ENCODE data around the gene DCAF6.
A peak's percentile ranks its signal among the peaks of the same experiment; 100 is the strongest.
"Not testable (repeated sequence)": the region's sequence is repeated elsewhere in the genome, so short reads cannot be mapped to it uniquely, and the experiment has no call there.

The DCAF6 gene

GRCh38 chr1:167936068-167936929, at the start of gene DCAF6:
TSS of gene DCAF6 (plus strand) at chr1:167936683. CDS start at chr1:167936912, 229 bp downstream.
- Histone ChIP-seq H3K9me3 (no peaks in the 10 kb centered on the region), H3K27me3 (no peaks in the 10 kb centered on the region), H3K4me3 (ENCODE audit: low read depth in 1 of 2, low read length in 1 of 2) (peak within 1 kb of the TSS; percentile 92 to 96), H3K4me1 (ENCODE audit: control insufficient read depth in 1 of 2, insufficient read depth in 1 of 2, low read depth in 1 of 2, low read length in 1 of 2) (peaks cover 31 to 37% of the 10 kb centered on the region in 2 experiments), H3K36me3 (no peaks in the 10 kb centered on the region), H3K27ac (peak within 1 kb of the TSS; percentile 95)
- peak; percentile 65 for TF ChIP-seq CTCF (IDR thresholded peaks at IDR 0.05)

- H3K4me1 ChIP-seq (ENCODE audit: control insufficient read depth in 1 of 2, insufficient read depth in 1 of 2, low read depth in 1 of 2, low read length in 1 of 2); H3K27me3 ChIP-seq; H3K9me3 ChIP-seq; H3K36me3 ChIP-seq; H3K4me3 ChIP-seq (ENCODE audit: low read depth in 1 of 2, low read length in 1 of 2); H3K27ac ChIP-seq: not testable (repeated sequence)
Observed at GRCh38 chr1:167887187-167887586, 49.3 kb upstream of the DCAF6 start.

- TF ChIP-seq CTCF (IDR thresholded peaks at IDR 0.05), result no peak
- Histone ChIP-seq H3K9me3 (no peaks in the 10 kb centered on the region), H3K36me3 (no peaks in the 10 kb centered on the region), H3K27ac (no peak overlapping the region), H3K27me3 (no peaks in the 10 kb centered on the region), H3K4me1 (ENCODE audit: control insufficient read depth in 1 of 2, insufficient read depth in 1 of 2, low read depth in 1 of 2, low read length in 1 of 2) (peaks cover 3 to 7% of the 10 kb centered on the region in 2 experiments), H3K4me3 (ENCODE audit: low read depth in 1 of 2, low read length in 1 of 2) (no peak overlapping the region)
Observed at GRCh38 chr1:167890400-167890799, 46.1 kb upstream of the DCAF6 start.

GRCh38 chr1:167893798-167894197, 42.7 kb upstream of the DCAF6 start:
- Histone ChIP-seq H3K27ac (peak overlapping the region; percentile 31), H3K4me3 (ENCODE audit: low read depth in 1 of 2, low read length in 1 of 2) (no peak overlapping the region), H3K36me3 (no peaks in the 10 kb centered on the region), H3K27me3 (no peaks in the 10 kb centered on the region), H3K4me1 (ENCODE audit: control insufficient read depth in 1 of 2, insufficient read depth in 1 of 2, low read depth in 1 of 2, low read length in 1 of 2) (peaks cover 5 to 9% of the 10 kb centered on the region in 2 experiments), H3K9me3 (no peaks in the 10 kb centered on the region)
- TF ChIP-seq CTCF (IDR thresholded peaks at IDR 0.05), result no peak

GRCh38 chr1:167898578-167899222, 37.8 kb upstream of the DCAF6 start:
- Histone ChIP-seq H3K27ac (no peak overlapping the region), H3K4me3 (ENCODE audit: low read depth in 1 of 2, low read length in 1 of 2) (no peak overlapping the region), H3K27me3 (no peaks in the 10 kb centered on the region), H3K9me3 (no peaks in the 10 kb centered on the region), H3K36me3 (no peaks in the 10 kb centered on the region), H3K4me1 (ENCODE audit: control insufficient read depth in 1 of 2, insufficient read depth in 1 of 2, low read depth in 1 of 2, low read length in 1 of 2) (peaks cover 5 to 10% of the 10 kb centered on the region in 2 experiments)
- TF ChIP-seq CTCF (IDR thresholded peaks at IDR 0.05), result no peak

- H3K27ac ChIP-seq, result no peak overlapping the region
- no peaks in the 10 kb centered on the region for H3K9me3 ChIP-seq
- peaks cover 11 to 16% of the 10 kb centered on the region in 2 experiments for H3K4me1 ChIP-seq (ENCODE audit: control insufficient read depth in 1 of 2, insufficient read depth in 1 of 2, low read depth in 1 of 2, low read length in 1 of 2)
- no peak for TF ChIP-seq CTCF (IDR thresholded peaks at IDR 0.05)
- H3K36me3 ChIP-seq, result no peaks in the 10 kb centered on the region
- H3K4me3 ChIP-seq (ENCODE audit: low read depth in 1 of 2, low read length in 1 of 2), result no peak overlapping the region
- H3K27me3 ChIP-seq, result no peaks in the 10 kb centered on the region
Observed at GRCh38 chr1:167899253-167899681, 37.2 kb upstream of the DCAF6 start.

All from neutrophil (primary cell).